IPS-NIHi11 (cell line): ENCODE measurements around the gene SMYD5.

Experiments used
- DNase-seq: peaks from one replicate; pipeline ENCODE4 v3.0.0; 2012; ENCODE audit warnings: mixed read lengths, low spot score

The SMYD5 gene

DNA sequence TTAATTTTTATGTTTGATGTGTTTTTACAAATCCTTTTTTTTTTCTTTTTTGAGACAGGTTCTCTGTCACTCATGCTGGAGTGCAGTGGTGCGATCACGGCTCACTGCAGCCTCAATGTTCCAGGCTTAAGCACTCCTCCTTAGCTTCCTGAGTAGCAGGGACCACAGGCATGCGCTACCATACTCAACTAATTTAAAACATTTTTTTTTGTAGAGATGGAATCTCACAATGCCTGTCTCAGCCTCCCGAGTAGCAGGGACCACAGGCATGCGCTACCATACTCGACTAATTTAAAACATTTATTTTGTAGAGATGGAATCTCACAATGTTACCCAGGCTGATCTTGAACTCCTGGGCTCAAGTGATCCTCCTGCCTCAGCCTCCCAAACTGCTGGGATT lies 8.4 kb upstream of the SMYD5 start:
- DNase-seq, result no peak

DNA sequence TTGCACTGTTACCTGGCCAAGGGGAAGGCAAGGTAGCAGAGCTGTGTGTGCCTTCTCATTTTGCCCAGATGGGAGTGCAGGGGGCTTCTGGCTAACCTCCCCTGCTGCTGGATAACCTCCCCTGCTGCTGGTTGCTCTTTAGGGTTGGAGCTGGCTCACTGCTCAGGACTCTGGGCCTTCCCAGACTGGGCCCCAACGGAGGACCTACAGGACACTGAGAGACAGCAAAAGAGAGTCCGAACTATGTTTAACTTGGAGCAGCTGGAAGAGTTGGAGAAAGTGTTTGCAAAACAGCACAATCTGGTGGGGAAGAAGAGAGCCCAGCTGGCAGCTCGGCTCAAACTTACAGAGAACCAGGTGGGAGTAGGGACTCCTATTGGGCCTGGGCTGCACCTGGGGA lies 5.8 kb upstream of the SMYD5 start:
- no peak for DNase-seq

DNA sequence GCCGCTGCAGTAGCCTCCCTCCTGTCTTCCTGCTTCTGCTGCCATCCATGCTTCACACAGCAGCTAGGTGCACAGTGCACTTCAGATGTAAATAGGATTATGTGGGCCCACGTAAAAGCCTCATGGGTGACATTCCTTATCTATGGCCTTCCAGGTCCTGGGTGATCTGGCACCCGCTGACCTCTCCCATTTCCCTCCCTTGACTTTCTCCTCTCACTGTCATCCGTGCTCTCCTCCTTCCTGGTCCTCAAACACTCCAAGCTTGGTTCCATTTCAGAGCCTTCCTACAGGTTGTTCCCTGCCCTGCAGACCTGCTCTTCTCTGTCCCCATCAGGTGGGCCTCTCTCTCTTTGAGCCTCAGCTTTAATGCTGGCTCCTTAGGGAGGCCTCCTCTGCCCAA lies 4.0 kb upstream of the SMYD5 start:
- DNase-seq, result no peak

DNA sequence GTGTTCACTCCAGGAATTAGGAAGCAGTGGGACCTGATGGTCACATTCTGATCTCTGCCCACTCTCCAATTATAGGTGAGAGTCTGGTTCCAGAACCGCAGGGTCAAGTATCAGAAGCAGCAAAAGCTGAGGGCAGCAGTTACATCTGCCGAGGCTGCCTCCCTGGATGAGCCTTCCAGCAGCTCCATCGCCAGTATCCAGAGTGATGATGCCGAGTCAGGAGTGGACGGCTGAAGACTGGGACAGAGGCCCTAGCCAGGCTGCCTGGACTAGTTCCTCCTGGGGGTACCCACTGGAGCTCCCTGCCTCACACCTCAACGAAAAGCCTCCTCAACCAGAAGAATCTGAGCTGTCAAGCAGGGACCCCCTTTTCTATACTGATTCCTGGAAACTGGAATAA lies 3.3 kb upstream of the SMYD5 start:
- DNase-seq, result no peak

DNA sequence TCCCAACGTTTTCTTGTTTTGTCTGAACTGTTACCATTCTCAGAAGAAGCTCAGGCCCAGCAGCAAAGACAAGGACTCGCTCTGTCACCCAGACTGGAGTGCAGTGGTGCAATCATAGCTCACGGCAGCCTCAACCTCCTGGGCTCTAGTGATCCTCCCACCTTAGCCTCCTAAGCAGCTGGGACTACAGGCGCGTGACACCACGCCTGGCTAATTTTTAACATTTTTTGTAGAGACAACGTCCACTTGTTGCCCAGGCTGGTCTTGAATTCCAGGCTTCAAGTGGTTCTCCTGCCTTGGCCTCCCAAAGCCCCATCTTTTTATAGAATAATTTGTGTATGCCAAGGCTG lies 2.0 kb upstream of the SMYD5 start:
- DNase-seq, result no peak

DNA sequence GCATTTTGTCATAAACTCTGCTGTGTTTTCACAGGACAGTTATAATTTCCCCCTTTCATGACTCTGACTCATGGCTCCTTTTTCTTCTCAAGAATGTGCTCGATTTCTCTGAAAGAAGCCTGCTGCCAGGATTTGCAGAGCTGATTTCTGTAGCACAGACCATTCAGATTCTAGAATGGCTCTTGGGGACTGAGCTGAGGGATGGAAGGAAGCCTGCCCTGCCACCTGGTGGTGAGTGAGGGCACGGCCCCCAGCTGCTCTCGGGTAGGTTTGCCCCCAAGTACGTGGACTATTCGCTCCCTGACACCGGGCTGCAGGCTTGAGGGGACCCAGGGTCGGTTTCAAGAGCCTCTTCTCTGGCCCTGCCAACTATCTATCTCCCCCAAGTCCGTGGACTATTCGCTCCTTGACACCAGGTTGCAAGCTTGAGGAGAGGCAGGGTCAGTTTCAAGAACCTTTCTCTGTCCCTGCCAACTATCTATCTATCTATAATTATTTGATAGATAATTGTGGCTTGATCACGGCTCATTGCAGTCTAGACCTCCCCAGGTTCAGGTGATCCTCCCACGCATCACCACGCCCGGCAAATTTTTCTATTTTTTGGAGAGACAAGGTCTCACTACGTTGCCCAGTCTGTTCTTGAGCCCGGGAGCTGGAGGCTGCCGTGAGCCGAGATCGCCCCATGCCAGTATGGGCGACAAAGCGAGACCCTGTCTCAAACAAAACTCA lies 1.4 kb upstream of the SMYD5 start:
- peak; percentile 85 for DNase-seq

DNA sequence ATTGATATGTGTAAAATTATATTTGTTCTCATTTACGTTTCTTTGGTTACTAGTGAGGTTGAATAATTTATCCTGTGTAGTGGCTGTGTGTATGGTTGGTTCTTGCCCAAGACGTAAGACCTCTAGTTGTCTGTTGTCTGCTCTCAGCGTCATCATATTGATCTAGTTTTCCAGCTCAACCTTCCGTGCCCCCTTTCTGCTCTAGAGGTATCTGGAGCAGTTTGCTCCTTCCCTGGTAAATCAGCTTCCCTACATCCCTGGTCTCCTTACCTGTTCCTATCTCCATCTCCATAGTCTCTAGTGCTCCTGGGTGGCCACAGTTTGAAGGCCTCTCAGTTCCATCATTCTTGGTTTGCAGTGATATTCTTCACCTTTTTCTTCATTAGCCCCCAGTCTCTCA lies 1.2 kb downstream of the SMYD5 start:
- no peak for DNase-seq

DNA sequence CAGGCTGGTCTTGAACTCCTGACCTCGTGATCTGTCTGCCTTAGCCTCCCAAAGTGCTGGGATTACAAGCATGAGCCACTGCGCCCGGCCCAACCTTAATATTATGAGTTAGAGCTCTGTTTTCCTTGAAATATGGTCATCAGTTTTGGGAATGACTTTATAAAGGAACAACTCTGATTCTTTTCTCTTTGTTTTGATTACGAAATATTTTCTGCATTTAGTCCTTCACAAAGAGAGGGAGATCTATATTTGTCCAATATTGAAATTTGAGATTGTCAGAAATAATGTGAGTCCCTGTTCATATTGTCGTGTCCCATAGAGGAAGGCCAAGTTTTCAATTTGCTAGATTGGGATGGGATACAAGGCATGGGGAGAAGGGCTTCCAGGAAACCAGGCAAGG lies 3.1 kb downstream of the SMYD5 start:
- no peak for DNase-seq

DNA sequence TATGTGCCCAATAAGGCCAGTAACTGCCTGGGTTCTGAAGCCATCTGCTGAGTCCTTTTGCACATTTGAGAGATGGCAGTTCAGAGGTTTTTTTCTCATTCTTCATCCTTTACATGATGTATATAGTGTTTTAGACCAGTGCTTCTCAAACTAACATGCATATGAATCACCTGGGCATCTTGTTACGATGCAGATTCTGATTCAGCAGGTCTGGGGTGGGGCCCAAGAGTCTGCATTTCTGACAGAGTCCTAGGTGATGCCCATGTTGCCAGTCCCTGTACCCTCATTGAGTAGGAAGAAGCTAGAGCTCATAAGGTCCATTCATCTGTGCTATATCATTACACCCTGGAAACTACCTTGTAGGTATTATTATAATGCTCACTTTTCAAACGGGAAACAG lies 3.8 kb downstream of the SMYD5 start:
- DNase-seq, result no peak

DNA sequence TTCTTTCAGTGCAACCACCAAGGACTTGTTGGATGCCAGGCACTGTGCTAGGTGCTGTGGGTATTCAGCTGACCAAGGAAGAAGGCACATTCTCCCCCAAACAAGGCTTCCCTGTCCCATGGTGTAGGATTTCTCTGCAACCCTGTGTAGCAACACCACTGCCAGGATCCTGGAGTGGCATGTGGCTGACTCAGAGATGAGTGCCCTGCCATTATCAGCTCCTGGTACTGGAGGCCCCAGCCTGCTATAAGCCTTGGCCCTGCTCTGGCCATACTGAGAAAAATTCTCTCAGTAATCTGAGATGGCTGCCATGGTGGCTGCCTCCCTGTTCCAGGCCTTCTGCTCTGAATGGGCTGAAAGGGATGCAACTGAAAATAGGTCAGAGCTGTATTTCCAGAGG lies 4.3 kb downstream of the SMYD5 start:
- no peak for DNase-seq

DNA sequence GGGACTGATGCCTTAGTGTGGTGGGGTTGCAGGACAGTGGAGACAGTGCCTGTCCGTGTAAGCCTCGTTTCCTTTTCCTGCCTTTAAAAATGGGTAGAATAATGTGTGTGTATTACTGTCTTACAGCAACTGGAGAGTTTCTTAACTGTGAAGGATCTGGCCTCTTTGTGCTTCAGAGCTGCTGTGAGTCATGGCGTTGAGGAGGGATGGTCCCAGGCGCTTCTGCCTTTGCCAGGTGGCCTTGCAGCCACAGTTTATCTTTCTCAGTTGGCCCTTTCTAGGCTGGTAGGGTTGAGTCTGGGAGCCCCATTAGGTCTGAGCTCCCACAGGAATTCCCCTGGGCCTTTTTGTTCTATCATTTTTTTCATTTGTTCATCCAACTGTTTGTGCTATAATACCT lies 9.8 kb downstream of the SMYD5 start:
- DNase-seq, result no peak

DNA sequence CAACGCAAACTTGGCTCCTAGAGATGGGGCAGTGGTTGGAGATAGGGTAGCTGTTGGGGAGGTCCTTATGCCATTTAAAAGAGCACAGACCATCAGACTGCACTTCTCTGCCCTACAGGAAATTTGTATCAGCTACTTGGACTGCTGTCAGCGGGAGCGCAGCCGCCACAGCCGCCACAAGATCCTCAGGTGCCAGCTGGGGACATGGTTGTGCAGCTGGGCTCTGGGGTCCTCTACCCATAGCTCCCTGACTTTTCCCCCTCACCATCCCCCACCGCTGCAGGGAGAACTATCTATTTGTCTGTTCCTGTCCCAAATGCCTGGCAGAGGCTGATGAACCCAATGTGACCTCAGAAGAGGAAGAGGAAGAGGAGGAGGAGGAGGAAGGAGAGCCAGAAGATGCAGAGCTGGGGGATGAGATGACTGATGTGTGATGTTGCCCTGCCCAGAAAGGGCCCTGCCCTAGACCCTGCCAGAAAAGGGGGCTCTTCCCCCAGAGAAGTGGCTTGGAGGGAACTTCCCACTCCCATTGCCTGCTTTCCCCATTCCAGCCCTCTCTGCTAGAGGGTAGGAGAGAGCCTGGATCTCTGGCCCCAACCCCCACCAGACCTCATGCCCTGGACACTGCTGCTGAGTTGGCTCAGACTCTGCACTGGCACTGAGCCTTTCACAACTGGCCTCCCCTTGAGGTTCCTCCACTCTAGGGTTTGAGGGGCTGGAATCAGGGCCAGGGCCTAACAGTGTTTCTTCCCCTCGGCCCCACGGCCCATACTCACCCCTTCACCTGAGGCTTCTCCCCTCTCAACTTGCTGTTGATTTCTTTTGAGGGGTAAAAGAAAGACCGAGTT lies 11.7 kb downstream of the SMYD5 start:
- no peak for DNase-seq

DNA sequence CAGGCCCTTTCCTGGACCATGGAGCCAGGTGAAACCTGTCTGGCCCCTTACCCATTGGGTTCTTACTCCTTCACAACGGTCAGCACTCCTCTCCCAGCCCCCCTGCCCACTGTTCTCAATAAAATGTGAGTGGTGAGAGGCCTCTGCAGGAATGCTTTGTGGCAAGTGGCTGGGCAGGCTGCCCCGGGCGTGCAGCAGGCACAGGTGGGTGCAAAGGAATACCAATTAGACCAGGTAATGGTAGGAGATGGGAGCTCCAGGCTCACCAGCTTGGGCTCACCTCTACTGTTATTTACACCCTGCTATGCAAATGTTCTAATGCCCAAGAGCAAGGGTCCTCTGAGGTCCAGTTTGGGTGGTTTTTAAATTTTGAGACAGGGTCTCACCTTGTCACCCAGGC lies 13.0 kb downstream of the SMYD5 start:
- no peak for DNase-seq

DNA sequence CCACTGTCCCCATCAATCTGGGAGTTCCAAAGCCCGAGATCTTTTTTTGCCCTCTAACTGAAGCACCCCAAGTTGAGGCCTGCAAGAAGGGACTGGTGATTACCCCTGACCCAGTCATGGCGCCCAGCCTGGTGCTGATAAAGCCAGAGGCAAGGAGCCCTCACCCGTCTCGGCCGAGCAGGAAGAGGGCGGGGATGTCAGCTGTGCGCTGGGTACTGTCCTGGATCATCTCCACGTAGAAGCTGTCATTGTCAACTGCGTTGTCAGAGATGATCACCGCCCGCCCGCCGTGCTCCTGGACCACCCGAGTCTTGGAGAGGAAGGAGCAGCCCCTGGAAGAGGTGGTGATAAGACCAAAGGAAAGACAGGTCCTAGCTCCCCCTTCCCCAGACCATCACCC lies 14.6 kb downstream of the SMYD5 start:
- DNase-seq, result no peak

DNA sequence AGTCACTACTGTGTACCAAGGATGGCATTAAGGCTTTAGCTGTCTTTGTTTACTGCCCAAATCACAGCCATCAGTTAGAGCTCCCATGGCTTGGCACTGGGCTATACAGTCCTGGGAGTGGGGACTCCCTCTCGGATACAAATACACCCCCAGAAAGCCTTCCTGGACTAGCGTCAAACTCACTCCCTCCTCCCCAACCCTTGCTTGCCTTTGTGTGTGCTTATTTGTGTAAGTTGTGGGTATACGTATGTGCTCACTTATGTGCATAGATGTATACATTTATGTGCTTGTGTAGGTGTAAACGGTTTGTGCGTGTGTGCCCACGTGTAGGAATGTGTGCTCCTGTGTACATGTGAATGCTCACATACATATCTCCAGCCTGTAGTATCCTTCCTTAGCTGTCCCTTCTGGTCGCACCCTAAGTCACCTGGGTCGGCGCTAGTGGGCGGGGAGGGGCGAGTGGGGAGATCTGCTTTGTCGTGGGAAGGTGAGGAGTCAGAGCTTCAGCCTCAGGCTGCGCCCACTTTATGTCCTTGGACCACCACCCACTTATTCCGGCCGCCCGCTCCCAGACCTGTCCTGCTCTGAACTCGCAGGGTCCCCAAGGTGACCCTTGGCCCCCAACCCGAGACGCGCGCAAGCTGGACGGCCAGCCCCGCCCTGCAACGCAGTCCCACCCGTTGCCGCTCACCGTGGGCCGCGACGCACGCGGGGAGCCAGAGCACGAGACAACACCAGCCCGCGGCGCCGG lies 18.5 kb downstream of the SMYD5 start:
- no peak for DNase-seq

DNA sequence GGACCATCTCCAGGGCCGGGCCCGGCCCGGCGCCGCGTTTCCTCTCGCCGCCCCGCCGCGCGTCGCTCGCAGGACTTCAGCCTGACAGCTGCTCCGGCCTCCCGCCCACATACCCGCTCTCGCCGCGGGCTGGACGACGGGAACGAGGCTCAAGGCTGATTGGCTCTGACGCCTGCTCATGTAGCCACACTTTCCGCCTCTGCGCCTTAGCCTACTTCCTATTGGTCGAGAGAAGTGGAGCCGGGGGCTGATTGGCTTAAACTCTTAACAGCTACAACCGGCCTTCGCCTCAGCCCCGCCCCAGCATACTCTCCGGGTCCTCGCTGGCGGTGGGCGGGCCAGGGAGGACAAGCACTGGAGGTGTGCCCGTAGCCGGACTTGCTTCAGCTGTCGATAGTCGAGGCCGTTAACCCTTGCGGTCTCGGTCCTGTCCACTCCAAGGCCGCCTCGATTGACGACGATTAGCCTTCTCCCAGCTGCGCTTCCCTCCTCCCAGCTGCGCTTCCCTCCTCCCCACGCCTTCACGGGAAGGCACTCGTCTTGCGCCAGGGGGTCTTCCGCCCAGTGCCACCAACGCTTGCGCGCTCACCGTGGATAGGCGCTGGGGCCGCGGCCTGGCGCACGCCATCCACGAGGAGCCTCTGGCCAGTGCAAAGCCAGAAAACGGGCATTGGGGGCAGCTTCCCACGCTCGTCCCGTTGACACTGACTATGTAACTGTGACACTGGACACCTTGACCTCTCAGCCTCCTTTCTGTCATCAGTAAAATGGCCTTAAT lies 19.3 kb downstream of the SMYD5 start, which contains the start of gene PRADC1:
Gene PRADC1, minus strand, starts transcription at position 86 of the 778 bp plus-strand sequence. Its CDS starts 79 bp downstream, at position 7.
- peak; percentile 99 for DNase-seq

DNA sequence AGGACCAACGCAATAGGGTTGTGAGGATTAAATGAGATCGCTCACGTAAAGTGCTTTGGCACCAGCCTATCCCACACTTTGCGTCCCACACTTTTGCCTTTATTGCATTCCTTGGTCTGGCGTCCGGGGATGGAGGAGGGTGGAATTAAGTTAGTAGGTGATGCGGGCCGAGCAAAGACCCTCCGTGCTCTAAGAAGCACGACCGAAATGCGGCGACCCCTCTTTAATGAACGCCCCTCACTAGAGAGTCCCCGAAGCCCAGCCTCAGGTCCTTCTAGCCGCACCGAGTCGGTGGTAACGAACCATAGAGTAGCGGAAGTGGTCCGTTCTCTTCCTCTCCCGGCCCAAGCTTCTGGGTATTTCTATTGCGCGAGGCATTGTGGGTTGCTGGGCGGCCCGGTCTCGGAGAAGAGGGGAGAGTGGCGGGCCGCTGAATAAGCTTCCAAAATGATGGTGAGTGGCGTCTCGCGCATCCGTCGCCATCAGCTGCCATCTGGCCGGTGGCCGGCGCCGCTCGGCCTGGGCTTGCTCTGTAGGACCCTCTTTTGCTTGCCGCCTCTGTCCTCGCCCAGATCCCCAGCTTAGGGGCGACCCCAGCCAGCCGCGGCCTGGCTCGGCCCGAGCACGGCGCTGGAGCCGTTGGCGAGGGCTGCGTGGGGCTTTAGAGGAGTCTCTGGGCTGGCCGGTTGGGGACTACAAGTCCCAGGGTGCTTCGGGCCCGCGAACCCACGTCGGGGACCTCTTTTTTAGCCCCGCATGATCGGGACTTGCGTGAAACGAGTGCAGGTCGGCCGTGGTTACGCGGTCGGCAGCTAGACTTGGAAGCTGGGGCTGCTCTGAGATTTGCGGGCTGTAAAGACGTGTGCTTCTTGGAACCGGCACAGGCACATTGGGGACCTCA lies 20.1 kb downstream of the SMYD5 start, which contains the start of gene CCT7:
Gene CCT7, plus strand, starts transcription at position 377 of the 901 bp plus-strand sequence. Its CDS starts 71 bp downstream, at position 448.
- peak; percentile 82 for DNase-seq

DNA sequence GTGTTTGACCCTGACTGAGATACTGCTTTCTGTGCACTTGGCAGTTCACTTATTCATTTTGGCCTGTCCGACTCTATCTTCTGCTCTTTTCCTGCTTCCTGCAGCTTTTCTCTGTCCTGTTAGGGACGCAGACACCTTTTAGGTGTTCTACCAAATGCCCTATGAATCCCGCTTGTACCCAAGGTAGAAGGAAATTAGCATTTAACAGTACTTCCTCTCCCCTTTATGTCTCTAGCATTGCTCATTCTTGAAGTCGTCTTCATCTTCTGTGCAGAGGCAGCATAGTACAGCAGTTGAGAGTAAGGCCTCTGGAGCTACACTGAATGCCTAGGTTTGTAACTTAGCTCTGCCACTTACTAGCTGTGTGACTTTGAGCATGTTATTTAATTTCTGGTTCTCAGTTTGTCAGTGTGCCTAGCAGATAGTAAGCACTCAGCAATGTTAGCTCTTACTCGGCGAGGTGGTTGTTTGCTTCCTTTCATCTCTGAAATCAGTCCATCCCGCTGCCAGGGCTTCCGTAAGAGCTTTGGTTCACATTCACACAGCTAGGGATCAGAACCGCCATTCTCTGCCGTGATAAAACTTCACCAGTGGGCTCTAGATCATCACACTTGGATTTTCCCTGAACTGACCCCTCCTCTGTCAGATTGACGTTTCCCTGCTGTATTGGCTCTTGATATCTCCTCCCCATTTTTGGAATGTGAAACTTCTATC lies 21.4 kb downstream of the SMYD5 start:
- DNase-seq, result no peak

DNA sequence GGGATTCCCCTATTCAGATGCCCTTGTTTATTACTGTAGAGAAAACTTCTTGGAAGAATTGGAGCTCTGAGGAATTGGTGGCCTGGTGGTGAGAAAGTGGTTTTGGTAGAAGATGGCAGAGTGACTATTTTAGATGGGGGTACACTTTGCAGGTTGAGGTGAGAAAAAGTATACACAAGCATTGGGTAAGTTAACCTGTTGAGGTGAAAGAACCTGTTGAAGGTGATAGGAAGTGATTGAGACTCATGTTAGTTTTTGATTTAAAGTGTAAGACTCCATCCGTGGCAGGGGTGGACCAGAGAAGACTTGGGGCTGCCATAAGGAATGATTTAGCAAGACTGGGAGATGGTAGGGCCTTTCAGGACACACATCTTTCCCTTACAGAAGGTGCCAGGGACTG lies 23.1 kb downstream of the SMYD5 start:
- DNase-seq, result no peak

DNA sequence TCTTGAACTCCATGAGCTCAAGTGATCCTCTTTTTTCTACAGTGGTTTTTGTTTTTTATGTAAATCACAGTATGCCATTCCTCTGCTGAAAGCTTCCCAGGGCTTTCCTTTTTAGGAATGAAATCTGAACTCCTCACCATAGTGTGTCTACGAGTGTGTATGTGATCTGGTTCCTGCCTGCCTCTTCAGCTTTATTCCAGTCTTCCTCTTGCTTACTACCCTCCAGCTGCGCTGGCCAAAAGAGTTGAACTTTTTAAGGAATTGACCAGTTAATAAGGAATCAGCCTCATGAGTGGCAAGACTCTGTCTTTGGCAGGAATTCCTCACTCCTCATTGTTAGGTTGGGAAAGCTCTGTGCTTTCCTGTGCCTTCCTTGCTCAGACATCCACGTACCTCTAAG lies 24.1 kb downstream of the SMYD5 start:
- no peak for DNase-seq
